Stimulated activated CD8-positive, alpha-beta memory T cell treated with anti-CD3 and anti-CD28 coated beads, Interleukin-15, amount 100 ng/mL, for 1 hour (primary cell): ENCODE measurements around the gene HLA-DMA.

Experiments
- DNase-seq: peaks from one replicate; pipeline ENCODE4 v3.0.0-alpha.2; 2020; ENCODE audit warnings: low read depth

The HLA-DMA gene

GRCh38 chr6:32974541-32975308 is 21.8 kb upstream of the HLA-DMA start:
- DNase-seq = no peak

- no peak for DNase-seq
These were observed 21.1 kb upstream of the HLA-DMA start for GRCh38 chr6:32974016-32974333.

- no peak for DNase-seq
These were observed 20.5 kb upstream of the HLA-DMA start for GRCh38 chr6:32973144-32974015.

GRCh38 chr6:32972353-32973143 is 19.7 kb upstream of the HLA-DMA start:
- DNase-seq = no peak

- DNase-seq = peak; percentile 99
These were observed 18.9 kb upstream of the HLA-DMA start for GRCh38 chr6:32971581-32972352.

- no peak for DNase-seq
These were observed 18.3 kb upstream of the HLA-DMA start for GRCh38 chr6:32971242-32971580.

GRCh38 chr6:32970413-32971241 is 17.7 kb upstream of the HLA-DMA start:
- peak; percentile 59 for DNase-seq

GRCh38 chr6:32969685-32970412 is 17.0 kb upstream of the HLA-DMA start:
- peak; percentile 46 for DNase-seq

GRCh38 chr6:32968867-32969684 is 16.2 kb upstream of the HLA-DMA start:
- DNase-seq = no peak

GRCh38 chr6:32968093-32968866 is 15.4 kb upstream of the HLA-DMA start, which contains the start of gene BRD2:
TSS of gene BRD2 (plus strand) at chr6:32968594. CDS start at chr6:32972899, 4,305 bp downstream.
- DNase-seq = peak; percentile 91

GRCh38 chr6:32967151-32968091 is 14.5 kb upstream of the HLA-DMA start:
- no peak for DNase-seq

GRCh38 chr6:32964776-32965175 is 11.9 kb upstream of the HLA-DMA start:
- no peak for DNase-seq

GRCh38 chr6:32963866-32964265 is 11.0 kb upstream of the HLA-DMA start:
- DNase-seq = no peak

- DNase-seq = no peak
These were observed 9.4 kb upstream of the HLA-DMA start for GRCh38 chr6:32962213-32962826.

- DNase-seq = no peak
These were observed 7.7 kb upstream of the HLA-DMA start for GRCh38 chr6:32960563-32960962.

- no peak for DNase-seq
These were observed 3.3 kb upstream of the HLA-DMA start for GRCh38 chr6:32956176-32956575.
